Heart left ventricle (tissue), 13 donors: ENCODE measurements around the gene MAN1B1.
"Not testable (repeated sequence)": the region's sequence is repeated elsewhere in the genome, so short reads cannot be mapped to it uniquely, and the experiment has no call there.

Experiments used
- CTCF ChIP-seq, 12 donors: fragments of 200-600 bp; sonication (generic) in 4 of 12; IDR thresholded peaks; one replicate each; pipeline versions ENCODE4 v1.5.0 to v1.8.0; 2018 to 2022; ENCODE audit warnings: antibody characterized with exemption in 12 of 12, mild to moderate bottlenecking in 5 of 12
- POLR2A ChIP-seq, 2 donors: fragments of 450-650 bp; IDR thresholded peaks; one replicate each; pipeline ENCODE4 v1.6.1; 2017; ENCODE audit warnings: antibody characterized with exemption in 2 of 2, mild to moderate bottlenecking in 2 of 2, moderate library complexity in 2 of 2
- donor health status: ischemic (EF 13 %, LVEDD 7.1; RV severe dilation, severe dysfunction).
- donor health status: DM: no; HTN: yes; CAD: no.
- donor health status: DM: no; HTN: no; CAD: no.
- donor health status: ischemic (EF 25% LVEDD 6.9; RV normal size, moderate dysfunction).
- donor health status: ischemic (EF 25% LVEDD 5.7; RV mildly dilated, moderate dysfunction).
- donor health status: ischemic (EF 35%, LVEDD 5.7; RV mildly dilated, moderate dysfunction).
- donor health status: nonischemic (EF 11% LVEDD 7.7; RV severe dilation, severe dysfunction).
- donor health status: DM: yes; HTN: yes; CAD: no.
- donor health status: PGD.
- donor health status: ischemic (EF 29% LVEDD 5.4; RV normal size, mild dysfunction).
- donor health status: nonischemic (EF 23%, LVEDD 6.1; RV moderate dilation, normal function).

GRCh38 chr9:137135154-137135553 lies 48.4 kb downstream of the MAN1B1 start:
- TF ChIP-seq CTCF, POLR2A (IDR thresholded peaks at IDR 0.05): not testable (repeated sequence)
